GM23248 (cell line): Measurements from ENCODE around the gene MTCP1. TPM values are rescaled to one million over a fixed set of nuclear protein-coding genes. Genes with fewer than 3 reads are reported as not detected.

Experiments used
- DNase-seq: peaks from one replicate; pipeline ENCODE4 v3.0.0-alpha.2; 2015
- H2AFZ ChIP-seq: fragments of 200-600 bp; sonication (generic); 2 replicates; pipeline ENCODE4 v1.6.1; 2016; ENCODE audit warnings: antibody characterized with exemption
- H3F3A ChIP-seq: fragments of 200-600 bp; sonication (generic); 2 replicates; pipeline ENCODE4 v1.6.1; 2016; ENCODE audit warnings: mild to moderate bottlenecking, antibody characterized with exemption, mixed run types; ENCODE audit not compliant: insufficient read depth
- H3K27ac ChIP-seq: fragments of 200-600 bp; sonication (generic); 2 replicates; pipeline ENCODE4 v1.5.1; 2016; ENCODE audit warnings: mild to moderate bottlenecking
- H3K27me3 ChIP-seq: fragments of 200-600 bp; sonication (generic); replicated peaks from 2 replicates; pipeline ENCODE4 v1.6.1; 2016; ENCODE audit warnings: mild to moderate bottlenecking; ENCODE audit not compliant: insufficient read depth
- H3K36me3 ChIP-seq: fragments of 200-600 bp; sonication (generic); 2 replicates; pipeline ENCODE4 v1.6.1; 2016; ENCODE audit warnings: low read depth, mild to moderate bottlenecking
- H3K4me1 ChIP-seq: fragments of 200-600 bp; sonication (generic); 2 replicates; pipeline ENCODE4 v1.6.1; 2016; ENCODE audit warnings: mild to moderate bottlenecking; ENCODE audit not compliant: insufficient read depth
- H3K4me2 ChIP-seq: fragments of 200-600 bp; sonication (generic); one replicate; pipeline ENCODE4 v1.6.1; 2016; ENCODE audit warnings: mild to moderate bottlenecking; ENCODE audit not compliant: unreplicated experiment
- H3K4me3 ChIP-seq: fragments of 200-600 bp; sonication (generic); 2 replicates; pipeline ENCODE4 v1.5.1; 2016; ENCODE audit warnings: mild to moderate bottlenecking
- H3K79me2 ChIP-seq: fragments of 200-600 bp; sonication (generic); 2 replicates; pipeline ENCODE4 v1.6.1; 2016; ENCODE audit warnings: mild to moderate bottlenecking; ENCODE audit not compliant: insufficient read depth
- H3K9ac ChIP-seq: fragments of 200-600 bp; sonication (generic); 2 replicates; pipeline ENCODE4 v1.6.1; 2016; ENCODE audit warnings: mild to moderate bottlenecking
- H3K9me2 ChIP-seq: fragments of 200-600 bp; sonication (generic); 2 replicates; pipeline ENCODE4 v1.6.1; 2016; ENCODE audit warnings: mixed run types, mild to moderate bottlenecking, moderate library complexity; ENCODE audit not compliant: insufficient read depth
- H3K9me3 ChIP-seq: fragments of 200-600 bp; sonication (generic); one replicate; pipeline ENCODE4 v1.6.1; 2017; ENCODE audit warnings: low read depth
- H4K20me1 ChIP-seq: fragments of 200-600 bp; sonication (generic); 2 replicates; pipeline ENCODE4 v1.6.0; 2016; ENCODE audit not compliant: insufficient read depth
- EZH2 ChIP-seq: fragments of 200-600 bp; sonication (generic); IDR thresholded peaks from 2 replicates; pipeline ENCODE4 v1.6.1; 2018; ENCODE audit warnings: antibody characterized with exemption, mild to moderate bottlenecking; ENCODE audit not compliant: insufficient read depth, poor library complexity, severe bottlenecking
- EZH2phosphoT487 ChIP-seq: fragments of 200-600 bp; sonication (generic); IDR thresholded peaks from 2 replicates; pipeline ENCODE4 v1.6.1; 2018; ENCODE audit warnings: antibody characterized with exemption, moderate library complexity, mild to moderate bottlenecking, low read depth; ENCODE audit not compliant: insufficient read depth
- WGBS, 2 experiments: methylation state at CpG; one replicate each; pipeline ENCODE4 v1.1.6; 2015 to 2017; ENCODE audit warnings: low lambda C conversion rate in 2 of 2, low coverage in 1 of 2; ENCODE audit errors: missing lambda C conversion rate in 2 of 2; 5-methylcytosine and 5-hydroxymethylcytosine counted together
- in situ Hi-C: fragments of 300-500 bp; cut with MboI; formaldehyde crosslinking; loops from 2 replicates; pipeline ENCODE4 v1.15.0; 2020
- polyA plus RNA-seq: library from polyadenylated mRNA; unstranded; fragments of >200 nt; fragmentation: Nextera tagmentation; extraction: Ambion mirVana; gene quantifications from 2 replicates; pipeline ENCODE4 v1.2.1, GENCODE V29; 2016
- total RNA-seq: library from RNA; depleted of rRNA; stranded (reverse); fragments of >200 nt; shearing (Covaris generic); gene quantifications from 2 replicates; pipeline ENCODE4 v1.2.3, GENCODE V29; 2014

Gene MTCP1
- total and polyA plus RNA-seq, 2 experiments from 2014 or later, result 1.8 to 25.8 TPM

DNA sequence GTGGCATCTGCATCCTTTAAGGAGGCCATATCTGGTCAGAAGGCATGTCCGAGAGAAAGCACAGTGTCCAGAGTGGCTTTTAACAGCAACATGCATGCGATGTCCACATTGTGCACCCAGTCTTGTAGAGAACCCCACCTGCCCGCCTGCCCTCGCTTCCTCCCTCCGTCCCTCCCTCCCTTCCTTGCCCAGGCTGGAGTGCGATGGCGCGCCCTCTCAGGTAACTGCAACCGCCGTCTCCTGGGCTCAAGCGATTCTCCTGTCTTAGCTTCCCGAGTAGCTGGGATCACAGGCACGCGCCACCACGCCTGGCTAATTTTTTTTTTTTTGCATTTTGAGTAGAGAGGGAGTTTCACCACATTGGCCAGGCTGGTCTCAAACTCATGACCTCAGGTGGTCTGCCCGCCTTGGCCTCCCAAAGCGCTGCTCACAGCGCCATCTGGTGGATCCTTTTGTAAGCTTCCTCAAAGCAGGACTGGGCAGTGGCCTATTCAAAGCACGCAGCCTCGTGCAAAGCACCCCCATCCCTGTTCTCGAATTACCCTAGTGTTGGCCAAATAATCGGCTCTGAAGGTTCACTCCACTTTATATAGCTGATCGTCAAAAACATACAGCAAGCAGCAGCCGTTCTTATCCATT lies 15.4 kb upstream of the MTCP1 start:
- in situ Hi-C loops, result no loop called here
- peak; percentile 33 for DNase-seq
- Histone ChIP-seq H2AFZ (no peak overlapping the region), H3K4me3 (no peak overlapping the region), H3F3A (no peaks in the 10 kb centered on the region), H3K4me1 (no peaks in the 10 kb centered on the region), H3K9me2 (no peaks in the 10 kb centered on the region), H4K20me1 (no peaks in the 10 kb centered on the region), H3K79me2 (no peaks in the 10 kb centered on the region), H3K9me3 (no peaks in the 10 kb centered on the region), H3K27ac (no peak overlapping the region), H3K27me3 (no peaks in the 10 kb centered on the region), H3K9ac (no peak overlapping the region), H3K4me2 (no peak overlapping the region), H3K36me3 (no peaks in the 10 kb centered on the region)
- 58 to 77% methylated on average over 8 to 24 of the region's 24 CpGs for WGBS, 2 experiments
- no peak for TF ChIP-seq EZH2
- no peak for TF ChIP-seq EZH2phosphoT487

DNA sequence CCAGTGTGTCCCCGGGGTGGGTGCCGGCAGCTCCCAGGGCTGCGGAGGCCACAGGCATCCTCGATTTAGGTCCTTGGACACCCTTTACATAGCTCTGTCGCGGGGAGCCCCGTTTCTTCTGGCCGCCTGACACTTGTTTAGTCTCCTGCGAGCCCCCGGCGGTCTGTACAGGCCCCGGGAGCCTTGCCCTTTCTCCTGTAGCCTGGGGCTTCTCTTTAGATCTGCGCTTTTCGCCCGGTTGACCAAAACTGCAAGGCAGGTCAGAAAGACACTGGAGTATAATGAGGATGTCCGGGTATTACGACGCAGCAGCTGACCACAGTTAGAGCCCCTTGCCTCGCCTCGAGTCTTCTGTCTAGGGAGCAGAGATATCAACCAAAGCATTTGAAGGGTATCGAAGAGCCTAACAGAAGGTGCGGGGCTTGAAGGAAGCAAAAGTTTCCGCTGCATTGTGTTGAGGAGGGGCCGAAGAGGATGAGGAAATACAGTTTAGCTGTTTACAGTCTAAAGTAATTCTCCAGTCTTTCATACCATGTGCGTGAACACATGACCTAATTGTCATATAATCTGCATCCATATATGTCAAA lies 851 bp upstream of the MTCP1 start:
- DNase-seq, result peak; percentile 27
- no peaks in the 10 kb centered on the region for H3K9me3 ChIP-seq
- H3K9ac ChIP-seq, result peak overlapping the region; percentile 88
- peaks cover 63% of the 10 kb centered on the region for H3K79me2 ChIP-seq
- TF ChIP-seq EZH2 (no peak), EZH2phosphoT487 (no peak)
- no peaks in the 10 kb centered on the region for H3K36me3 ChIP-seq
- H3K27ac ChIP-seq, result peak overlapping the region; percentile 78
- H3F3A ChIP-seq, result peaks cover 23% of the 10 kb centered on the region; the same call in 1 of the 2 replicates
- H3K27me3 ChIP-seq, result no peaks in the 10 kb centered on the region
- H3K4me3 ChIP-seq, result peak overlapping the region; percentile 90
- peak overlapping the region; percentile 91 for H3K4me2 ChIP-seq
- H2AFZ ChIP-seq, result peak overlapping the region; percentile 88
- in situ Hi-C loops, result no loop called here
- peaks cover 34% of the 10 kb centered on the region for H3K4me1 ChIP-seq
- H4K20me1 ChIP-seq, result no peaks in the 10 kb centered on the region
- 0 to 1% methylated on average over 12 to 20 of the region's 25 CpGs for WGBS, 2 experiments
- H3K9me2 ChIP-seq, result no peaks in the 10 kb centered on the region

DNA sequence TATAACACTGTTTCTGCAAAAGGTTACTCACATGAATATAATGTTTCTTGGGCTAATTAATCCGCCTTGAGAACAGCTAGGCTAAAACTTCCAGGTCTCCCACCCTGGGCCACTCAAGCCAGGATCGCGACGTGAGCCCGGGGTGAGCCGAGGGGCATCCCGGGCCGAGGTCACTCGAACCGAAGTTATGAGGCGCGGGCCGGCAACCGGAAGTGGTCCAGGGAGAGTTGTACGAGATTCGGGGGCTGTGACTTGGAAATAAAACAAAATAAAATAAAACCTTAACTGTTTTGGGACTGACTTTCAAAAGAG lies 317 bp downstream of the MTCP1 start:
- TF ChIP-seq EZH2, result no peak
- no peak for TF ChIP-seq EZH2phosphoT487

DNA sequence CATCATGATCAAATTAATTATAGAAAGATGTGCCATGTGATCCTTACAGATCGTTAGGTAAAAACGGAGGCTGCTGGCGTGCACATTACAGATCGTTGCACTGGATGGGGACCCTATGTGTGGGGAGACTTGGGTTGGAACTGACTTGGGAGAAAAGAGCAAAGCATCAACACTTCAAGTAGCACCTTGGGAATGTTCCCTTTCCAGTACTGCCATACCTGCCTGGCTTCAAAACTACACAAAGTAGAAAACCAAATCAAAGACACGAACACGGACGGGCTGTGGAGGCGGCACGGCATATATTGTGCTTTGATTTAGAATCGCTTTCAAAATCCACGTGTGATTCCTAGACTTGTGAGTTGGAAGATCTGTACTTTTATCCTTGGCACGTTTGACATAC lies 898 bp downstream of the MTCP1 start:
- H4K20me1 ChIP-seq, result no peaks in the 10 kb centered on the region
- peak overlapping the region; percentile 93 for H2AFZ ChIP-seq
- H3K4me3 ChIP-seq, result peak overlapping the region; percentile 92
- 1 to 2% methylated on average over 12 of the region's 12 CpGs for WGBS, 2 experiments
- H3K4me1 ChIP-seq, result peaks cover 40% of the 10 kb centered on the region
- no peaks in the 10 kb centered on the region for H3K9me2 ChIP-seq
- peak overlapping the region; percentile 96 for H3K27ac ChIP-seq
- in situ Hi-C loops, result no loop called here
- H3K27me3 ChIP-seq, result no peaks in the 10 kb centered on the region
- H3K9ac ChIP-seq, result peak overlapping the region; percentile 97
- H3K4me2 ChIP-seq, result peak overlapping the region; percentile 82
- no peak for TF ChIP-seq EZH2
- no peak for TF ChIP-seq EZH2phosphoT487
- no peaks in the 10 kb centered on the region for H3K9me3 ChIP-seq
- peaks cover 26% of the 10 kb centered on the region; the same call in 1 of the 2 replicates for H3F3A ChIP-seq
- peaks cover 77% of the 10 kb centered on the region for H3K79me2 ChIP-seq
- DNase-seq, result peak; percentile 24
- no peaks in the 10 kb centered on the region for H3K36me3 ChIP-seq

More for the DNA sequence above, 317 bp downstream of the MTCP1 start:
- Histone ChIP-seq H3F3A (peaks cover 24% of the 10 kb centered on the region; the same call in 1 of the 2 replicates), H3K79me2 (peaks cover 75% of the 10 kb centered on the region), H3K9ac (peak overlapping the region; percentile 97), H3K27me3 (no peaks in the 10 kb centered on the region), H4K20me1 (no peaks in the 10 kb centered on the region), H2AFZ (peak overlapping the region; percentile 93), H3K9me3 (no peaks in the 10 kb centered on the region), H3K9me2 (no peaks in the 10 kb centered on the region), H3K27ac (peak overlapping the region; percentile 96), H3K36me3 (no peaks in the 10 kb centered on the region), H3K4me2 (peak overlapping the region; percentile 82), H3K4me3 (peak overlapping the region; percentile 92), H3K4me1 (peaks cover 34% of the 10 kb centered on the region)
- in situ Hi-C loops, result no loop called here
- DNase-seq, result no peak
- WGBS, 2 experiments, result 1% methylated on average over 16 of the region's 16 CpGs
